Gastrocnemius medialis (tissue), 4 donors: ENCODE results near the gene HBZ.

ENCODE experiments used
- CTCF ChIP-seq, 5 experiments: fragments of 450-650 bp in 3 of 5; fragments of 200-600 bp in 2 of 5; sonication (generic) in 2 of 5; IDR thresholded peaks in 4 of 5; conservative IDR thresholded peaks in 1 of 5; 1 replicate in 4 of 5; 2 replicates in 1 of 5; pipeline ENCODE4 v1.5.1; 2016 to 2019; ENCODE audit warnings: antibody characterized with exemption in 5 of 5, mild to moderate bottlenecking in 3 of 5, moderate library complexity in 3 of 5
- POLR2A ChIP-seq, 2 donors: fragments of 450-650 bp; IDR thresholded peaks; one replicate each; pipeline ENCODE4 v1.6.1; 2017; ENCODE audit warnings: antibody characterized with exemption in 2 of 2, mild to moderate bottlenecking in 2 of 2, moderate library complexity in 2 of 2

- no peak for TF ChIP-seq POLR2A (IDR thresholded peaks at IDR 0.05)
- no peak for TF ChIP-seq CTCF (IDR thresholded peaks at IDR 0.05 in 4 of 5, conservative IDR thresholded peaks at IDR 0.05 in 1 of 5)
These were observed 12.1 kb upstream of the HBZ start for GRCh38 chr16:140175-140857.
